ENCODE measurements around the gene PLD4.

PLD4 gene

DNA sequence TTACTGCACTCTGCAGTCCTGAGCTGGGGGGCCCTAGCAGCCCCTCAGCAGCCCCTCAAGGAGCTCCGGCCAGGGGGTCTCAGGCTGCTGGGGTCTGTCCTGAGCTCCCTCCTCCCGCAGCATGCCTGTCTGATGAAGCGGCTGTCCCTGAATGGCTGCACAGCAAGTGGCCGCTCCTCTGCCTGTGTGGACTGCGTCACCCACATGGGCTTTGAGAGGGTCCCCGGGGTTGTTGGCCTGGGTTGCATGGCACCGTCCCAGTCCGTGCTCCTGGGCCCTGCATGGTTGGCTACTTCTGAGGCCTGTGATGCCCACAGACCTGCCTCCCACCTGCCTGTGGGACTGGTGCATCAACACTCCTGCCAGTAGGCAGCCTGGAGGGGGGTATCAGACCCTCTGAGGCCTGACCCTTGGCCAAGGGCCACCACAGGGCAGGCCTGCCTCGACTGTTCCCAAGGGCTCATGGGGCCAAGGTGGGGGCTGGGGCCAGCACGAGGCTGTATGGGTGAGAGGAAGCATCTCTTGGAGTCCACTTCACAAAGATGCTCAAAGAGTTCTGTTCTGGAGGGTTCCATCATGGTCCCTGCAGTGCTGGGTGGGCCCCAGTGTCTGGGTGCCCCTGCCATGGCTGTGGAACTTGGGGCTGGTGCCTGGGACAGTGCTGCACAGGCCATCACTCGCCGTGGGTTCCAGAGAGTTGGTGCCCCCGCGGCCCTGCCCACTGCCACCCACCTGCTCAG, 47.4 kb upstream of the PLD4 start:
- TF ChIP-seq TAF1 (IDR thresholded peaks at IDR 0.05; ENCODE audit: borderline replicate concordance, insufficient read depth, low read length) (no peak), FOXP2 (optimal IDR thresholded peaks at IDR 0.05; ENCODE audit: borderline replicate concordance, extremely low read depth, extremely low read length, insufficient read depth) (no peak), SIN3A (IDR thresholded peaks at IDR 0.05; ENCODE audit: borderline replicate concordance, insufficient read depth, low read length) (no peak), POLR2AphosphoS5 (IDR thresholded peaks at IDR 0.05; ENCODE audit: low read depth, low read length) (no peak)
- TF ChIP-seq, protein P1, sequence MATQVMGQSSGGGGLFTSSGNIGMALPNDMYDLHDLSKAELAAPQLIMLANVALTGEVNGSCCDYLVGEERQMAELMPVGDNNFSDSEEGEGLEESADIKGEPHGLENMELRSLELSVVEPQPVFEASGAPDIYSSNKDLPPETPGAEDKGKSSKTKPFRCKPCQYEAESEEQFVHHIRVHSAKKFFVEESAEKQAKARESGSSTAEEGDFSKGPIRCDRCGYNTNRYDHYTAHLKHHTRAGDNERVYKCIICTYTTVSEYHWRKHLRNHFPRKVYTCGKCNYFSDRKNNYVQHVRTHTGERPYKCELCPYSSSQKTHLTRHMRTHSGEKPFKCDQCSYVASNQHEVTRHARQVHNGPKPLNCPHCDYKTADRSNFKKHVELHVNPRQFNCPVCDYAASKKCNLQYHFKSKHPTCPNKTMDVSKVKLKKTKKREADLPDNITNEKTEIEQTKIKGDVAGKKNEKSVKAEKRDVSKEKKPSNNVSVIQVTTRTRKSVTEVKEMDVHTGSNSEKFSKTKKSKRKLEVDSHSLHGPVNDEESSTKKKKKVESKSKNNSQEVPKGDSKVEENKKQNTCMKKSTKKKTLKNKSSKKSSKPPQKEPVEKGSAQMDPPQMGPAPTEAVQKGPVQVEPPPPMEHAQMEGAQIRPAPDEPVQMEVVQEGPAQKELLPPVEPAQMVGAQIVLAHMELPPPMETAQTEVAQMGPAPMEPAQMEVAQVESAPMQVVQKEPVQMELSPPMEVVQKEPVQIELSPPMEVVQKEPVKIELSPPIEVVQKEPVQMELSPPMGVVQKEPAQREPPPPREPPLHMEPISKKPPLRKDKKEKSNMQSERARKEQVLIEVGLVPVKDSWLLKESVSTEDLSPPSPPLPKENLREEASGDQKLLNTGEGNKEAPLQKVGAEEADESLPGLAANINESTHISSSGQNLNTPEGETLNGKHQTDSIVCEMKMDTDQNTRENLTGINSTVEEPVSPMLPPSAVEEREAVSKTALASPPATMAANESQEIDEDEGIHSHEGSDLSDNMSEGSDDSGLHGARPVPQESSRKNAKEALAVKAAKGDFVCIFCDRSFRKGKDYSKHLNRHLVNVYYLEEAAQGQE (IDR thresholded peaks at IDR 0.05; ENCODE audit: insufficient read depth in 1 of 2, low read depth in 2 of 2, low read length in 2 of 2): no peak

DNA sequence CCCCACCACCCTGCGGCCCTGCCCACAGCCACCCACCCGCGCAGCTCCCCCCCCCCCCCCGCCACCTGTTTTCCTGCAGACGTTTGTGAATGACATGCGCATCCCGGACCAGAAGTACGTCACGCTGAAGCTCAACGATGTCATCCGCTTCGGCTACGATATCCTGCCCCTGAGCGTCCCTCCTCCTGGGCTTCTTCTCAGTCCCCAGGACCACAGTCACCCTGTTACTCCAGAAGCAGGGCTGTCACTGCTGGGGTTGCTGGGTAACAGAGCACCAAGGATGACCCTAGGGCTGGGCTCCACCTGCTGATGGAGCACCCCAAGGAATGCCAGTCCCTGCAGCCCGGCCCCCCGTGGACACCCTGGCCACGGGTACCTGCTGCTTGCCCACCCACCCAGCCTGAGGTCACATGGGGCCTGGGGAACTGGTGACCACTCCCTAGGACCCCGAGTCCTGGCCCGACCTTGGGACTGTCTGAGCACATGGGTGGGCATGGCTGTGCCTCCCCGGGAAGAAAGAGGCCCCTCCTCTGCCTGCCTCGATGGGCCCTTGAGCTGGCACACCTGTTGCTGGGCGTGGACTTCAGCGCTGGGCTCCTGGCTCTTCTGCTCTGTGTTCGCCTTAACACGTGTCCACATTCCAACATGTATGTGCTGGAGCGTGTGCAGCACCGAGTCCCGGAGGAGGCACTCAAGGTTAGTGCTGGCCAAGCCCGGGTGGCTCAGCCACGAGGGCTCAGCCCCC, 46.7 kb upstream of the PLD4 start:
- TF ChIP-seq POLR2AphosphoS5 (IDR thresholded peaks at IDR 0.05; ENCODE audit: low read depth, low read length) (no peak), TAF1 (IDR thresholded peaks at IDR 0.05; ENCODE audit: borderline replicate concordance, insufficient read depth, low read length) (no peak), FOXP2 (optimal IDR thresholded peaks at IDR 0.05; ENCODE audit: borderline replicate concordance, extremely low read depth, extremely low read length, insufficient read depth) (no peak), SIN3A (IDR thresholded peaks at IDR 0.05; ENCODE audit: borderline replicate concordance, insufficient read depth, low read length) (no peak)
- TF ChIP-seq, protein P1 (IDR thresholded peaks at IDR 0.05; ENCODE audit: insufficient read depth in 1 of 2, low read depth in 2 of 2, low read length in 2 of 2): no peak

DNA sequence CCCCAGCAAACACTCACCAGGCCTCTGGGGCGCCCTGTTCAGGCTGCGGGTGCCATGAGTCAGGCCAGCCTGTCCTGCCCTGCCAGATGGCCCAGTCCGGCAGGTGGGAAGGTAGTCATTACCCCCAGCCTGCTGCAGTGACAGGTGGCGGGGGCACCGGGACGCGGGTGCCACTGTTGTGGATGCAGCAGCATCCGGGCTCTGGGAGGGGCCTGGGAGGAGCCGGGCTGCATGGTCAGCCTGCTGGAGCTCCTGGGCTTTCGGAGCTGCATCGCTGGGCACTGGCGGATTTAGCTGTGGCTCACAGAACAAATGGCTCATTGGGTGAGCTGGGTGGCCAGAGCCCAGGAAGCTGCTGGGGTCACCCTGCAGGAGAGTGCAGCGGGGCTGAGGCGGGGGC, 46.1 kb upstream of the PLD4 start:
- TF ChIP-seq TAF1 (IDR thresholded peaks at IDR 0.05; ENCODE audit: borderline replicate concordance, insufficient read depth, low read length) (no peak), SIN3A (IDR thresholded peaks at IDR 0.05; ENCODE audit: borderline replicate concordance, insufficient read depth, low read length) (no peak), POLR2AphosphoS5 (IDR thresholded peaks at IDR 0.05; ENCODE audit: low read depth, low read length) (no peak), FOXP2 (optimal IDR thresholded peaks at IDR 0.05; ENCODE audit: borderline replicate concordance, extremely low read depth, extremely low read length, insufficient read depth) (no peak)
- TF ChIP-seq, protein P1 (IDR thresholded peaks at IDR 0.05; ENCODE audit: insufficient read depth in 1 of 2, low read depth in 2 of 2, low read length in 2 of 2): no peak

DNA sequence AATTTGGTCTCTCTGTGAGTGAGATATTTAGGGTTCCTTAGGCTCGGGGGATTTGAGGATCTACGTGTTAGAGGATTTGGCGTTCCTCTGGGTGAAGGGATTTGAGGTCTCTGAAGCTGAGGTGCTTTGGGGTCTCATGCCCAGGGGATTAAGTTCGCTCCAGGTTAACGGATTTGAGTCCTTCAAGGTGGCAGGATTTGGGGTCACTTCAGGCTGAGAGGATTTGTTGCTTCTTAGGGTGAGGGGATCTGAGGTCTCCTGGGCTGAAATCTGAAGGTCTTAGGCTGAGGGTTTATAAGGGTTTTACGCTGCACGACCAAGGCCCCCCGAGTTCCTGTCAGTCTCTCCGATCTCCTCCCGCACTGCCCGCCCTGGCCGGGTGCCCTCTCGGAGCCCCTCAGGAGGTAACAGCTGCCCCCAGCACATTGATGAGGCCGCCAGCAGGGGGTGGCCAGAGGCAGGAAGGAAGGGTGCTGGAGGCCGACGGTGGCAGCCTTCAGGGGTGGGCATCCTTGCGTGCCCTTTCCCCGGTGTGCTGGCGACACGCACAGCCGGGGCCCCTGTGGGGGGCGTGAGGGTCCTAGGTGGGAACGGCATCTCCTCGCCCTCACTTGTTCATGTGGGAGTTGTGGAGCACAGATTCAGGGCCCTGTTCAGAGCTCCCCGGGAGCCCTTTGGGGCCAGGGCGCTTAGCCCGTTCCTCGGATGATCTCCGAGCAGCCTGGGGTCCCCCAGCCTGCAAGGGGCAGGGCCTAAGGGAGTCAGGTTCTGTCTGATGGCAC, 45.3 kb upstream of the PLD4 start:
- TF ChIP-seq, protein P1 (IDR thresholded peaks at IDR 0.05; ENCODE audit: insufficient read depth in 1 of 2, low read depth in 2 of 2, low read length in 2 of 2): no peak
- no peak for TF ChIP-seq TAF1 (IDR thresholded peaks at IDR 0.05; ENCODE audit: borderline replicate concordance, insufficient read depth, low read length)
- TF ChIP-seq POLR2AphosphoS5 (IDR thresholded peaks at IDR 0.05; ENCODE audit: low read depth, low read length): no peak
- no peak for TF ChIP-seq SIN3A (IDR thresholded peaks at IDR 0.05; ENCODE audit: borderline replicate concordance, insufficient read depth, low read length)
- TF ChIP-seq FOXP2 (optimal IDR thresholded peaks at IDR 0.05; ENCODE audit: borderline replicate concordance, extremely low read depth, extremely low read length, insufficient read depth): no peak
